GM19240 (cell line): ENCODE measurements around the gene TBC1D22A.

Source experiments
- DNase-seq: peaks from one replicate; pipeline ENCODE4 v3.0.0; 2011; ENCODE audit warnings: low spot score; ENCODE audit not compliant: insufficient read length

The TBC1D22A gene

GRCh38 chr22:47010211-47010610, 247.8 kb downstream of the TBC1D22A start:
- no peak for DNase-seq

GRCh38 chr22:47011131-47011858, 248.8 kb downstream of the TBC1D22A start:
- DNase-seq, result no peak

GRCh38 chr22:47011859-47012258, 249.4 kb downstream of the TBC1D22A start:
- DNase-seq, result no peak

GRCh38 chr22:47012589-47013370, 250.3 kb downstream of the TBC1D22A start:
- DNase-seq, result no peak

GRCh38 chr22:47013861-47014635, 251.6 kb downstream of the TBC1D22A start:
- DNase-seq, result no peak

GRCh38 chr22:47014636-47015345, 252.3 kb downstream of the TBC1D22A start:
- no peak for DNase-seq

- no peak for DNase-seq
These were observed 253.2 kb downstream of the TBC1D22A start for GRCh38 chr22:47015589-47016178.

GRCh38 chr22:47016631-47017030, 254.2 kb downstream of the TBC1D22A start:
- DNase-seq, result no peak

GRCh38 chr22:47017245-47017644, 254.8 kb downstream of the TBC1D22A start:
- no peak for DNase-seq

GRCh38 chr22:47018010-47018910, 255.8 kb downstream of the TBC1D22A start:
- no peak for DNase-seq

- no peak for DNase-seq
These were observed 256.8 kb downstream of the TBC1D22A start for GRCh38 chr22:47019012-47019790.

- DNase-seq, result no peak
These were observed 257.7 kb downstream of the TBC1D22A start for GRCh38 chr22:47020166-47020565.

GRCh38 chr22:47021371-47022074, 259.1 kb downstream of the TBC1D22A start:
- no peak for DNase-seq

GRCh38 chr22:47022075-47022473, 259.6 kb downstream of the TBC1D22A start:
- no peak for DNase-seq

GRCh38 chr22:47022475-47022874, 260.0 kb downstream of the TBC1D22A start:
- DNase-seq, result no peak

GRCh38 chr22:47023871-47024270, 261.4 kb downstream of the TBC1D22A start:
- no peak for DNase-seq

- DNase-seq, result no peak
These were observed 265.3 kb downstream of the TBC1D22A start for GRCh38 chr22:47027766-47028165.

- DNase-seq, result no peak
These were observed 267.0 kb downstream of the TBC1D22A start for GRCh38 chr22:47029244-47030074.
